ENCODE measurements around the gene BABAM2.

The BABAM2 gene

DNA sequence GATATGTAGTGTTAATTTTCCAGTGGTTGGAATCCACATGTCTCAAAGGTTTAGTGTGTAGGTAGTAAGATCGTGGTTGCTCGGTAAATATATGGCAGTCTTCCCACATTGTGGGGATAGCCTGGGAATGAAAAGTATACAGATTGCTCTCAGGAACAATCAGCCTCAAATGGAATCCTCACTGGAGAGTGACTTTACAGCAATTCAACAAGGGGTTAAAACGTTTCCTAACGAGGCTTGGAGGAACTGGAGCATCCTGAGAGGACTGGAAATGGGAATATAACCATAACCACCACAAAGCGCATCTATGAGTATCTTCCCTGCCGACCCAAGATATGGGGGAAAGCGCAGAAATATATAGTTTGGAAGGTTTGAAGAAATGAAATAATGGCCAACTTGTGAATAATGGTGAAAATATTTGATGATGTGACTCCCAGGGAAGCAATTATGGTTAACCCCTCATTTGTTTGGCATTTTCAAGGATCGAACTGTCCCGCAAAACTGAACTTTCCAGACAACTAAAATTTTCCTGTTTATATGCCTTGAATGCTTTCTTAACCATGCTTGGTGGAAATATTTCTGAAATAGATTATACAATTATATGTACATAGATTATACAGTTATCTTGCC lies 401.4 kb downstream of the BABAM2 start:
- no peak overlapping the region for H3K4me3 ChIP-seq (ENCODE audit: control insufficient read depth in 1 of 7, extremely low read depth in 1 of 7, insufficient read depth in 4 of 7, low read depth in 2 of 7, low read length in 6 of 7)
- DNase-seq, result no peak
- WGBS (ENCODE audit: insufficient coverage), result 100% methylated on average over 5 of the region's 9 CpGs
- H3K4me1 ChIP-seq (ENCODE audit: control extremely low read depth in 1 of 4, control insufficient read depth in 4 of 4, insufficient read depth in 4 of 4, low read length in 3 of 4), result no peaks in the 10 kb centered on the region
- ChIA-PET POLR2A (no interaction called here), CTCF (no interaction called here)
- H3K36me3 ChIP-seq (ENCODE audit: control insufficient read depth in 4 of 4, insufficient read depth in 4 of 4, low read length in 3 of 4), result peaks cover 0 to 2% (median 0%) of the 10 kb centered on the region in 4 experiments
- no peaks in the 10 kb centered on the region for H3K27me3 ChIP-seq (replicated peaks in 2 of 5; ENCODE audit: control insufficient read depth in 4 of 5, insufficient read depth in 5 of 5, low read length in 4 of 5)
- no peaks in the 10 kb centered on the region for H3K9me3 ChIP-seq (ENCODE audit: control extremely low read depth in 1 of 5, control insufficient read depth in 4 of 5, insufficient read depth in 2 of 5, low read depth in 1 of 5, low read length in 4 of 5)
- no peak overlapping the region for H3K27ac ChIP-seq (ENCODE audit: insufficient read depth in 1 of 2, low read depth in 1 of 2, low read length in 2 of 2, poor library complexity in 1 of 2, severe bottlenecking in 2 of 2)

- no peak for DNase-seq
- ChIA-PET POLR2A (no interaction called here), CTCF (no interaction called here)
- no peak overlapping the region for H3K4me3 ChIP-seq (ENCODE audit: control insufficient read depth in 1 of 7, extremely low read depth in 1 of 7, insufficient read depth in 4 of 7, low read depth in 2 of 7, low read length in 6 of 7)
- H3K27me3 ChIP-seq (replicated peaks in 2 of 5; ENCODE audit: control insufficient read depth in 4 of 5, insufficient read depth in 5 of 5, low read length in 4 of 5), result no peaks in the 10 kb centered on the region
- H3K36me3 ChIP-seq (ENCODE audit: control insufficient read depth in 4 of 4, insufficient read depth in 4 of 4, low read length in 3 of 4), result no peaks in the 10 kb centered on the region
- no peak overlapping the region for H3K27ac ChIP-seq (ENCODE audit: insufficient read depth in 1 of 2, low read depth in 1 of 2, low read length in 2 of 2, poor library complexity in 1 of 2, severe bottlenecking in 2 of 2)
- H3K9me3 ChIP-seq (ENCODE audit: control extremely low read depth in 1 of 5, control insufficient read depth in 4 of 5, insufficient read depth in 2 of 5, low read depth in 1 of 5, low read length in 4 of 5), result no peaks in the 10 kb centered on the region
- no CpG with 5 or more reads among the region's 2 CpGs for WGBS (ENCODE audit: insufficient coverage)
- H3K4me1 ChIP-seq (ENCODE audit: control extremely low read depth in 1 of 4, control insufficient read depth in 4 of 4, insufficient read depth in 4 of 4, low read length in 3 of 4), result no peaks in the 10 kb centered on the region
These were observed 402.0 kb downstream of the BABAM2 start for GRCh38 chr2:28292491-28292890.

- no peak for DNase-seq
- CTCF ChIA-PET, result no interaction called here
These were observed 402.9 kb downstream of the BABAM2 start for GRCh38 chr2:28293416-28293815.

DNA sequence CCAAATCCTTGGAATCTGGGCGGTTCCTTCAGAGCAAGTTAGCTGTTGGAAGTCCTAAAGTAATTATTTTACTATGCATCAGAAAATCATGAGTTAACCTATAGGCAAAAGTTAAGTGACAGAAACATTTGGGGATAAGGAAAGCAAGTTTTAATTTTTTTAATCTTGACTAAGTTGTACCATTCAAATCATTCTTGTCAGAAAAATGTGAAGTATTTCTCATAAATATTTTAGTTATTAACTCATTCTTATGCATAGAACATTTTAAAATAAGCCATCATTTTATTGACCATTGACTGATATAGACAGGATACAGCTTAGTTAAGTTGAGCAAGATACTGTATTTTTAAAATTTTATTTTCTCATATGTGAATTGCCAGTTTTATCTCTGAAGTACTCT lies 403.9 kb downstream of the BABAM2 start:
- Histone ChIP-seq H3K27me3 (replicated peaks in 2 of 5; ENCODE audit: control insufficient read depth in 4 of 5, insufficient read depth in 5 of 5, low read length in 4 of 5) (no peaks in the 10 kb centered on the region), H3K4me3 (ENCODE audit: control insufficient read depth in 1 of 7, extremely low read depth in 1 of 7, insufficient read depth in 4 of 7, low read depth in 2 of 7, low read length in 6 of 7) (no peak overlapping the region), H3K4me1 (ENCODE audit: control extremely low read depth in 1 of 4, control insufficient read depth in 4 of 4, insufficient read depth in 4 of 4, low read length in 3 of 4) (no peaks in the 10 kb centered on the region), H3K27ac (ENCODE audit: insufficient read depth in 1 of 2, low read depth in 1 of 2, low read length in 2 of 2, poor library complexity in 1 of 2, severe bottlenecking in 2 of 2) (no peak overlapping the region), H3K36me3 (ENCODE audit: control insufficient read depth in 4 of 4, insufficient read depth in 4 of 4, low read length in 3 of 4) (peaks cover 0 to 8% (median 0%) of the 10 kb centered on the region in 4 experiments), H3K9me3 (ENCODE audit: control extremely low read depth in 1 of 5, control insufficient read depth in 4 of 5, insufficient read depth in 2 of 5, low read depth in 1 of 5, low read length in 4 of 5) (no peaks in the 10 kb centered on the region)
- ChIA-PET CTCF (no interaction called here), POLR2A (no interaction called here)
- no peak for DNase-seq
- WGBS (ENCODE audit: insufficient coverage), result no CpG with 5 or more reads among the region's 1 CpG

More at GRCh38 chr2:28293416-28293815, 402.9 kb downstream of the BABAM2 start:
- H3K27ac ChIP-seq (ENCODE audit: insufficient read depth in 1 of 2, low read depth in 1 of 2, low read length in 2 of 2, poor library complexity in 1 of 2, severe bottlenecking in 2 of 2), result no peak overlapping the region
- no peaks in the 10 kb centered on the region for H3K27me3 ChIP-seq (replicated peaks in 2 of 5; ENCODE audit: control insufficient read depth in 4 of 5, insufficient read depth in 5 of 5, low read length in 4 of 5)
- POLR2A ChIA-PET, result no interaction called here
- H3K36me3 ChIP-seq (ENCODE audit: control insufficient read depth in 4 of 4, insufficient read depth in 4 of 4, low read length in 3 of 4), result peaks cover 0 to 2% (median 0%) of the 10 kb centered on the region in 4 experiments
- H3K9me3 ChIP-seq (ENCODE audit: control extremely low read depth in 1 of 5, control insufficient read depth in 4 of 5, insufficient read depth in 2 of 5, low read depth in 1 of 5, low read length in 4 of 5), result no peaks in the 10 kb centered on the region
- H3K4me3 ChIP-seq (ENCODE audit: control insufficient read depth in 1 of 7, extremely low read depth in 1 of 7, insufficient read depth in 4 of 7, low read depth in 2 of 7, low read length in 6 of 7), result no peak overlapping the region
- no peaks in the 10 kb centered on the region for H3K4me1 ChIP-seq (ENCODE audit: control extremely low read depth in 1 of 4, control insufficient read depth in 4 of 4, insufficient read depth in 4 of 4, low read length in 3 of 4)
- 91% methylated on average over 5 of the region's 5 CpGs for WGBS (ENCODE audit: insufficient coverage)

DNA sequence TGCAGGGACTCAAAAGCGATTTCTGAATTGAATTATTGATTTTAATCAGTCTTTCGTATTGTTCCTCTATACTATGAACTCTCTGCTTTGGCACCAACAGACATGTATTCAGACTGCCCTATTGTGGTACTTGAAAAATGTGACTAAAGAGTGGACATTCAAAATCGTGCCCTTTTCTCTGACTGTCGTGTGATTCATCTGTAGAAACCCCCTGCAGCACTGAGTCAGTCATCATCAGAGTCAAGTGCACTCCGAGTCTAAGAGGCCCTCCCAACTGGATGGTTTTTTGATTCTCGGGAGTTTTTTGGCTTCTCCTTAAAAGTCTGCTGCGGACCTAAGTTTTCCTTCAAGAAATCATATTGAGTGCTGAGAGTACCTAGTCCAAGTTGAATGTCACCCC lies 405.7 kb downstream of the BABAM2 start:
- H3K36me3 ChIP-seq (ENCODE audit: control insufficient read depth in 4 of 4, insufficient read depth in 4 of 4, low read length in 3 of 4), result peaks cover 0 to 13% (median 2%) of the 10 kb centered on the region in 4 experiments
- ChIA-PET POLR2A (no interaction called here), CTCF (no interaction called here)
- no peak overlapping the region for H3K27ac ChIP-seq (ENCODE audit: insufficient read depth in 1 of 2, low read depth in 1 of 2, low read length in 2 of 2, poor library complexity in 1 of 2, severe bottlenecking in 2 of 2)
- no peak for DNase-seq
- H3K4me1 ChIP-seq (ENCODE audit: control extremely low read depth in 1 of 4, control insufficient read depth in 4 of 4, insufficient read depth in 4 of 4, low read length in 3 of 4), result peaks cover 0 to 1% (median 0%) of the 10 kb centered on the region in 4 experiments
- 97% methylated on average over 6 of the region's 7 CpGs for WGBS (ENCODE audit: insufficient coverage)
- no peaks in the 10 kb centered on the region for H3K27me3 ChIP-seq (replicated peaks in 2 of 5; ENCODE audit: control insufficient read depth in 4 of 5, insufficient read depth in 5 of 5, low read length in 4 of 5)
- no peaks in the 10 kb centered on the region for H3K9me3 ChIP-seq (ENCODE audit: control extremely low read depth in 1 of 5, control insufficient read depth in 4 of 5, insufficient read depth in 2 of 5, low read depth in 1 of 5, low read length in 4 of 5)
- no peak overlapping the region for H3K4me3 ChIP-seq (ENCODE audit: control insufficient read depth in 1 of 7, extremely low read depth in 1 of 7, insufficient read depth in 4 of 7, low read depth in 2 of 7, low read length in 6 of 7)

DNA sequence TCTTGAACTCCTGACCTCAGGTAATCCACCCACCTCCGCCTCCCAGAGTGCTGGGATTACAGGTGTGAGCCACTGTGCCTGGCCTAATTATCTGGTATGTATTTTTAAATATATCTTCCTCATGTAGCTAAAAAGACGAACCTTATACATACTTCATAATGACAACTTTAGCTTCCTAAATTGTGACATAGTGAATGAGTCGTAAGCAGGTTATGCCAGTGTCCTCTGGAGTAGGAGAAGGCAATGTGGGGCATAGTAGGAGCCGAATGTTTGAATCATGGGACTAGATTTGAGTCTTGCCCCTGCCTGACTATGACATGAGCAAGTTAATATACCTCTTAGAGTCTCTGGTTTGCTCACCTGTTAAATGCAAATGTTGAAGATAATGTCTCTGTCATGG lies 406.4 kb downstream of the BABAM2 start:
- H3K27me3 ChIP-seq (replicated peaks in 2 of 5; ENCODE audit: control insufficient read depth in 4 of 5, insufficient read depth in 5 of 5, low read length in 4 of 5), result no peaks in the 10 kb centered on the region
- H3K27ac ChIP-seq (ENCODE audit: insufficient read depth in 1 of 2, low read depth in 1 of 2, low read length in 2 of 2, poor library complexity in 1 of 2, severe bottlenecking in 2 of 2), result no peak overlapping the region
- H3K9me3 ChIP-seq (ENCODE audit: control extremely low read depth in 1 of 5, control insufficient read depth in 4 of 5, insufficient read depth in 2 of 5, low read depth in 1 of 5, low read length in 4 of 5), result no peaks in the 10 kb centered on the region
- DNase-seq, result no peak
- no peak overlapping the region for H3K4me3 ChIP-seq (ENCODE audit: control insufficient read depth in 1 of 7, extremely low read depth in 1 of 7, insufficient read depth in 4 of 7, low read depth in 2 of 7, low read length in 6 of 7)
- H3K36me3 ChIP-seq (ENCODE audit: control insufficient read depth in 4 of 4, insufficient read depth in 4 of 4, low read length in 3 of 4), result peaks cover 0 to 13% (median 4%) of the 10 kb centered on the region in 4 experiments
- CTCF ChIA-PET, result no interaction called here
- POLR2A ChIA-PET, result no interaction called here
- H3K4me1 ChIP-seq (ENCODE audit: control extremely low read depth in 1 of 4, control insufficient read depth in 4 of 4, insufficient read depth in 4 of 4, low read length in 3 of 4), result peaks cover 0 to 2% (median 0%) of the 10 kb centered on the region in 4 experiments
- WGBS (ENCODE audit: insufficient coverage), result 100% methylated on average over 2 of the region's 4 CpGs

GRCh38 chr2:28297531-28297930 lies 407.0 kb downstream of the BABAM2 start:
- DNase-seq, result no peak
- Histone ChIP-seq H3K36me3 (ENCODE audit: control insufficient read depth in 4 of 4, insufficient read depth in 4 of 4, low read length in 3 of 4) (peaks cover 0 to 13% (median 6%) of the 10 kb centered on the region in 4 experiments), H3K27ac (ENCODE audit: insufficient read depth in 1 of 2, low read depth in 1 of 2, low read length in 2 of 2, poor library complexity in 1 of 2, severe bottlenecking in 2 of 2) (no peak overlapping the region), H3K4me3 (ENCODE audit: control insufficient read depth in 1 of 7, extremely low read depth in 1 of 7, insufficient read depth in 4 of 7, low read depth in 2 of 7, low read length in 6 of 7) (no peak overlapping the region), H3K9me3 (ENCODE audit: control extremely low read depth in 1 of 5, control insufficient read depth in 4 of 5, insufficient read depth in 2 of 5, low read depth in 1 of 5, low read length in 4 of 5) (no peaks in the 10 kb centered on the region), H3K4me1 (ENCODE audit: control extremely low read depth in 1 of 4, control insufficient read depth in 4 of 4, insufficient read depth in 4 of 4, low read length in 3 of 4) (peaks cover 0 to 2% (median 0%) of the 10 kb centered on the region in 4 experiments), H3K27me3 (replicated peaks in 2 of 5; ENCODE audit: control insufficient read depth in 4 of 5, insufficient read depth in 5 of 5, low read length in 4 of 5) (no peaks in the 10 kb centered on the region)
- ChIA-PET CTCF (no interaction called here), POLR2A (no interaction called here)
- WGBS (ENCODE audit: insufficient coverage), result no CpG with 5 or more reads among the region's 2 CpGs

Data from common myeloid progenitor, CD34-positive (primary cell).